Keratinocyte (primary cell): ENCODE results near the gene SLC34A1.

Source experiments
- CTCF ChIP-seq, 3 experiments: IDR thresholded peaks in 1 of 3; conservative IDR thresholded peaks in 1 of 3; optimal IDR thresholded peaks in 1 of 3; 2 replicates in 2 of 3; 3 replicates in 1 of 3; pipeline versions ENCODE3 to v1.5.1; 2011; ENCODE audit warnings: low read length in 3 of 3, mild to moderate bottlenecking in 3 of 3, moderate library complexity in 2 of 3, control low read depth in 1 of 3, inconsistent platforms in 1 of 3; ENCODE audit not compliant: insufficient read depth in 2 of 3; ENCODE audit errors: extremely low read depth in 1 of 3
- EZH2 ChIP-seq: IDR thresholded peaks from one replicate; pipeline ENCODE4 v1.6.1; 2012; ENCODE audit warnings: inconsistent platforms, mild to moderate bottlenecking, low read length, moderate library complexity

GRCh38 chr5:177334781-177335700, 49.2 kb upstream of the SLC34A1 start:
- TF ChIP-seq CTCF (optimal IDR thresholded peaks at IDR 0.05 in 1 of 3, IDR thresholded peaks at IDR 0.05 in 1 of 3, conservative IDR thresholded peaks at IDR 0.05 in 1 of 3; ENCODE audit: extremely low read depth in 1 of 3, insufficient read depth in 2 of 3, low read length in 3 of 3) (no peak), EZH2 (no peak)
